PC-9 (cell line): Measurements from ENCODE around the gene RIPOR1. TPM values are rescaled to one million over a fixed set of nuclear protein-coding genes. Genes with fewer than 3 reads are reported as not detected.

Experiments
- Bru-seq: library from RNA; stranded (reverse); fragments of 400-500 nt; gene quantifications from one replicate; lab custom pipeline; 2021; lab: Mats Ljungman, UMichigan
- BruChase-seq, 2 experiments: library from RNA; stranded (reverse); fragments of 400-500 nt; gene quantifications; one replicate each; lab custom pipeline; 2021; lab: Mats Ljungman, UMichigan
- BruUV-seq: library from RNA; stranded (reverse); fragments of 400-500 nt; replicated peaks from 2 replicates; lab custom pipeline; 2021; lab: Mats Ljungman, UMichigan
- CTCF ChIA-PET: fragments of 300-600 bp; sonication (Branson Sonifier 250); formaldehyde crosslinking; loops from one replicate; lab custom pipeline; 2022; ENCODE audit warnings: antibody characterized with exemption; lab: Charles Lee
- POLR2A ChIA-PET: fragments of 300-600 bp; sonication (Branson Sonifier 250); formaldehyde crosslinking; loops from one replicate; lab custom pipeline; 2022; ENCODE audit warnings: antibody characterized with exemption; ENCODE audit not compliant: unreplicated experiment; lab: Charles Lee
- DNase-seq, 2 experiments: peaks; one replicate each; pipeline versions ENCODE4 v3.0.0 to v3.0.0-alpha.2; 2015 to 2022; ENCODE audit warnings: mixed read lengths in 1 of 2
- H2AFZ ChIP-seq: fragments of 200-600 bp; sonication (generic); 2 replicates; pipeline ENCODE4 v1.8.1; 2017; ENCODE audit warnings: antibody characterized with exemption
- H3F3A ChIP-seq: fragments of 200-600 bp; sonication (generic); 2 replicates; pipeline ENCODE4 v1.8.1; 2017; ENCODE audit warnings: antibody characterized with exemption, mild to moderate bottlenecking, low read depth; ENCODE audit not compliant: insufficient read depth
- H3K27ac ChIP-seq: fragments of 200-600 bp; sonication (generic); 2 replicates; pipeline ENCODE4 v1.6.1; 2016; ENCODE audit warnings: mixed run types
- H3K27me3 ChIP-seq: fragments of 200-600 bp; sonication (generic); 2 replicates; pipeline ENCODE4 v1.6.1; 2016; ENCODE audit warnings: low read depth, mixed run types; ENCODE audit not compliant: insufficient read depth
- H3K36me3 ChIP-seq: fragments of 200-600 bp; sonication (generic); 2 replicates; pipeline ENCODE4 v1.6.1; 2016; ENCODE audit warnings: low read depth, mixed run types
- H3K4me1 ChIP-seq: fragments of 200-600 bp; sonication (generic); replicated peaks from 2 replicates; pipeline ENCODE4 v1.6.1; 2016; ENCODE audit warnings: mixed run types; ENCODE audit not compliant: insufficient read depth
- H3K4me2 ChIP-seq: fragments of 200-600 bp; sonication (generic); 2 replicates; pipeline ENCODE4 v1.6.1; 2017; ENCODE audit warnings: mixed run types
- H3K4me3 ChIP-seq: fragments of 200-600 bp; sonication (generic); 2 replicates; pipeline ENCODE4 v1.6.1; 2016; ENCODE audit warnings: mixed run types
- H3K79me2 ChIP-seq: fragments of 200-600 bp; sonication (generic); 2 replicates; pipeline ENCODE4 v1.6.1; 2017; ENCODE audit warnings: low read depth, mixed run types
- H3K9me2 ChIP-seq: fragments of 200-600 bp; sonication (generic); 2 replicates; pipeline ENCODE4 v1.8.1; 2017; ENCODE audit warnings: mild to moderate bottlenecking; ENCODE audit not compliant: insufficient read depth
- H3K9me3 ChIP-seq: fragments of 200-600 bp; sonication (generic); 2 replicates; pipeline ENCODE4 v1.8.1; 2016; ENCODE audit warnings: low read depth; ENCODE audit not compliant: insufficient read depth
- H4K20me1 ChIP-seq: fragments of 200-600 bp; sonication (generic); 2 replicates; pipeline ENCODE4 v1.8.1; 2017; ENCODE audit not compliant: insufficient read depth
- EZH2 ChIP-seq: fragments of 200-600 bp; sonication (generic); IDR thresholded peaks from 2 replicates; pipeline ENCODE4 v1.8.0; 2017; ENCODE audit warnings: antibody characterized with exemption, low read depth
- intact Hi-C: fragments of 100-400 bp; cut with micrococcal nuclease; formaldehyde crosslinking; loops from one replicate; pipeline ENCODE4 v1.10.0; 2022; ENCODE audit not compliant: unreplicated experiment
- long read RNA-seq: library from polyadenylated mRNA; stranded (forward); transcript quantifications from one replicate; pipeline ENCODE4 v2.0.0, GENCODE V29; 2022
- total RNA-seq: library from RNA; stranded (reverse); gene quantifications from 2 replicates; pipeline ENCODE4 v1.2.3, GENCODE V29; 2021
- TF ChIP-seq, protein P1 (sequence below): fragments of 200-600 bp; sonication (generic); conservative IDR thresholded peaks from 2 replicates; pipeline ENCODE4 v1.6.1; 2017; ENCODE audit warnings: mixed run types, antibody characterized with exemption, mild to moderate bottlenecking, moderate library complexity

The RIPOR1 gene, protein sequence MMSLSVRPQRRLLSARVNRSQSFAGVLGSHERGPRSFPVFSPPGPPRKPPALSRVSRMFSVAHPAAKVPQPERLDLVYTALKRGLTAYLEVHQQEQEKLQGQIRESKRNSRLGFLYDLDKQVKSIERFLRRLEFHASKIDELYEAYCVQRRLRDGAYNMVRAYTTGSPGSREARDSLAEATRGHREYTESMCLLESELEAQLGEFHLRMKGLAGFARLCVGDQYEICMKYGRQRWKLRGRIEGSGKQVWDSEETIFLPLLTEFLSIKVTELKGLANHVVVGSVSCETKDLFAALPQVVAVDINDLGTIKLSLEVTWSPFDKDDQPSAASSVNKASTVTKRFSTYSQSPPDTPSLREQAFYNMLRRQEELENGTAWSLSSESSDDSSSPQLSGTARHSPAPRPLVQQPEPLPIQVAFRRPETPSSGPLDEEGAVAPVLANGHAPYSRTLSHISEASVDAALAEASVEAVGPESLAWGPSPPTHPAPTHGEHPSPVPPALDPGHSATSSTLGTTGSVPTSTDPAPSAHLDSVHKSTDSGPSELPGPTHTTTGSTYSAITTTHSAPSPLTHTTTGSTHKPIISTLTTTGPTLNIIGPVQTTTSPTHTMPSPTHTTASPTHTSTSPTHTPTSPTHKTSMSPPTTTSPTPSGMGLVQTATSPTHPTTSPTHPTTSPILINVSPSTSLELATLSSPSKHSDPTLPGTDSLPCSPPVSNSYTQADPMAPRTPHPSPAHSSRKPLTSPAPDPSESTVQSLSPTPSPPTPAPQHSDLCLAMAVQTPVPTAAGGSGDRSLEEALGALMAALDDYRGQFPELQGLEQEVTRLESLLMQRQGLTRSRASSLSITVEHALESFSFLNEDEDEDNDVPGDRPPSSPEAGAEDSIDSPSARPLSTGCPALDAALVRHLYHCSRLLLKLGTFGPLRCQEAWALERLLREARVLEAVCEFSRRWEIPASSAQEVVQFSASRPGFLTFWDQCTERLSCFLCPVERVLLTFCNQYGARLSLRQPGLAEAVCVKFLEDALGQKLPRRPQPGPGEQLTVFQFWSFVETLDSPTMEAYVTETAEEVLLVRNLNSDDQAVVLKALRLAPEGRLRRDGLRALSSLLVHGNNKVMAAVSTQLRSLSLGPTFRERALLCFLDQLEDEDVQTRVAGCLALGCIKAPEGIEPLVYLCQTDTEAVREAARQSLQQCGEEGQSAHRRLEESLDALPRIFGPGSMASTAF
- 76.7 and 113 TPM in 2 replicates for total RNA-seq
- Bru-seq, nascent RNA, result percentile 58 among the genes with signal in this experiment
- percentile 78 among the genes with signal in this experiment for BruChase-seq, experiment 1, labeled RNA remaining after a 2-hour chase
- percentile 86 among the genes with signal in this experiment for BruChase-seq, experiment 2, labeled RNA remaining after a 6-hour chase
- long read RNA-seq, full-length matches to known transcripts, result 5 of 24 reads
- long read RNA-seq, partial matches to known transcripts, result 10 of 24 reads
- long read RNA-seq, other reads (novel, unspliced or antisense), result 9 of 24 reads

DNA sequence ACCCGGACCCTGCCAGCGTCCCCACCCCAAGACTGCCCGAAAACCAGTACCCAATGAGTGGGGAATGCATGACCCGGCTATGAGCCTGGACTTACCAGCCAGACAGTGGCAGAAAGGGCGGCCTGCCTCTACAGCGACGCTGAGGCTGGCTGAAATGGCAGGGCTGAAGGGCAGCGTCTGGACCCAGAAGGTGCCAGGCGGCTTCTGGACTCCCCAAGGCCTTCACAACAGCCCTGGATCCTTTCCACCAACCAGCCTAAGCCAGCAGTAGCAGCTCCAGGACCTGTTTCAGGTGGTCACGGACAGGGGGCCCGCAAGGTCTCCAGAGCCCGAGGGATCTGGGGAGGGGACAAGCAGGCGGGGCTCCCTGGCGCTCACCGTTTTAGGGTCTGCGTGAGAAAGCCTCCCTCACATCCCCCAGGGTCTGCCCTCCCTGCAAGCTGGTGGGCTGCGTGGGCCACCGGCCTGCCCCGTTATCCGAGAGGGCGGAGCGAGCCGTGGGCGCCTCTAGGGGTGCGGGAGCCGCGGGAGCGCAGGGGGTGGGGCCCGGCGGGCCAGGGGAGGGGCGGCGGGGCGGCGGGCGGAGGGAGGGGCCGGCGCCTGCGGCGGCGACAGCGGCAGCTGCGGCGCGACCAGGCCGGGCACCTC lies at the start of gene RIPOR1:
RIPOR1 (plus strand) TSS at position 608 of the 648 bp plus-strand sequence. CDS start 9,618 bp downstream, outside the sequence.
- intact Hi-C loops, result no loop called here
- Histone ChIP-seq H3K4me2 (peak within 1 kb of the TSS; percentile 92), H4K20me1 (peaks cover 3% of the 10 kb centered on the region; the same call in 1 of the 2 replicates), H3K79me2 (peaks cover 35% of the 10 kb centered on the region), H3K9me3 (no peaks in the 10 kb centered on the region), H3K36me3 (no peaks in the 10 kb centered on the region), H3K4me1 (peaks cover 48% of the 10 kb centered on the region), H3K27me3 (no peaks in the 10 kb centered on the region), H2AFZ (peak within 1 kb of the TSS; percentile 79), H3K27ac (no peak within 1 kb of the TSS), H3K9me2 (no peaks in the 10 kb centered on the region), H3K4me3 (peak within 1 kb of the TSS; percentile 91), H3F3A (peaks cover 49% of the 10 kb centered on the region)
- BruUV-seq, result no TSS peak
- POLR2A ChIA-PET, result no interaction called here
- DNase-seq, result peak in 1 of 2 experiments; percentile 54
- TF ChIP-seq, protein P1, sequence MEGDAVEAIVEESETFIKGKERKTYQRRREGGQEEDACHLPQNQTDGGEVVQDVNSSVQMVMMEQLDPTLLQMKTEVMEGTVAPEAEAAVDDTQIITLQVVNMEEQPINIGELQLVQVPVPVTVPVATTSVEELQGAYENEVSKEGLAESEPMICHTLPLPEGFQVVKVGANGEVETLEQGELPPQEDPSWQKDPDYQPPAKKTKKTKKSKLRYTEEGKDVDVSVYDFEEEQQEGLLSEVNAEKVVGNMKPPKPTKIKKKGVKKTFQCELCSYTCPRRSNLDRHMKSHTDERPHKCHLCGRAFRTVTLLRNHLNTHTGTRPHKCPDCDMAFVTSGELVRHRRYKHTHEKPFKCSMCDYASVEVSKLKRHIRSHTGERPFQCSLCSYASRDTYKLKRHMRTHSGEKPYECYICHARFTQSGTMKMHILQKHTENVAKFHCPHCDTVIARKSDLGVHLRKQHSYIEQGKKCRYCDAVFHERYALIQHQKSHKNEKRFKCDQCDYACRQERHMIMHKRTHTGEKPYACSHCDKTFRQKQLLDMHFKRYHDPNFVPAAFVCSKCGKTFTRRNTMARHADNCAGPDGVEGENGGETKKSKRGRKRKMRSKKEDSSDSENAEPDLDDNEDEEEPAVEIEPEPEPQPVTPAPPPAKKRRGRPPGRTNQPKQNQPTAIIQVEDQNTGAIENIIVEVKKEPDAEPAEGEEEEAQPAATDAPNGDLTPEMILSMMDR, result no peak
- no peak for TF ChIP-seq EZH2
- CTCF ChIA-PET, result interaction anchor here (0.6 kb wide), 1 partner anchor 15 kb away, joined by 3 read pairs; no protein-coding TSS in a partner anchor

DNA sequence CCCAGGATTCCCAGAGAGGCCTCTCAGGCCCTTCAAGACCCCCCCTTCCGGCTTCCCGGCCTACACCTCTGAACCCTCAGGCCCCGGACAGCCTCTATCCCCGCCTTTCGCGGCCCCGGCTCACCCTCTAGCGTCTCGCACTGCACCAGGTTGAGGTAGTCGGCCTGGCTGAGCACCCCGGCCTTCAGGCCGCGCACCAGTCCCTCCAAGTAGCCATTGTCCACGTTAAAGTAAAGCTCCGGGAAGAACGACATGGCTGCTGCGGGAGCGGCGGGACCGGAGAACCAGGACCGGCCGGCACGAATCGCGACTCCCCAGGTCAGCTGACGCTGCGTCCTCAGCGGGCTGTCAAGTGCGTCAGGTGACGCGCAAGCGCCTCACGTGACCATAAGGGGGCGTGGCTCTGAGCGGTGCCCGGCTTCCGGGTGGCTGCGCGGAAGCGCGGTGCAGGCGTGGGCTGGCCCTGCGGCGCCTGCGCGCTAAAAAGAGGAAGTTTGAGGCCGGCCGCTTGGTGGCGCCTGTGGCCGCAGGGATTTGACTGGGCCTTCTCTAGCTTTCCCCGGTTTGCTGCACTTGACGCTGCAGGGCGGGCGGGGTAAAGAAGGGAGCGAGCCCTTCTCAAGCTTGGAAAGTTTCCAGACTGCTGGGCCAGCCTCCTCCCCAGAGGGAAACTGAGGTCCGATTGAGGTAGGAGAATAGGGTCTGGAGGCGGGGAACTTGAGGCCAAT lies 47.6 kb upstream of the RIPOR1 start, which contains the start of gene ATP6V0D1:
ATP6V0D1 (minus strand) TSS at position 325 of the 728 bp plus-strand sequence; CDS start at position 254, 71 bp downstream.
- Histone ChIP-seq H4K20me1 (peaks cover 9% of the 10 kb centered on the region), H3K9me2 (no peaks in the 10 kb centered on the region), H3K27me3 (no peaks in the 10 kb centered on the region), H3K4me3 (peak within 1 kb of the TSS; percentile 71), H3K36me3 (no peaks in the 10 kb centered on the region), H3K27ac (peak within 1 kb of the TSS; percentile 31), H2AFZ (peak within 1 kb of the TSS; percentile 93), H3K4me1 (peaks cover 14% of the 10 kb centered on the region), H3F3A (peaks cover 8% of the 10 kb centered on the region; the same call in 1 of the 2 replicates), H3K79me2 (peaks cover 49% of the 10 kb centered on the region), H3K9me3 (no peaks in the 10 kb centered on the region), H3K4me2 (peak within 1 kb of the TSS; percentile 97)
- BruUV-seq, result no TSS peak
- POLR2A ChIA-PET, result interaction anchor here (0.7 to 0.8 kb wide), 2 partner anchors 50 to 170 kb away, joined by 4 to 11 read pairs; partner anchors contain the start of gene HSD11B2
- peak; percentile 92 to 98 for DNase-seq
- TF ChIP-seq, protein P1, result peak; percentile 81
- no peak for TF ChIP-seq EZH2
- intact Hi-C loops, result loop anchor here (10.0 kb wide), 1 partner anchor 84 kb away; the partner anchor contains the start of gene CTCF
- CTCF ChIA-PET, result interaction anchor here (0.6 to 2.3 kb wide), 6 partner anchors 19 to 304 kb away, joined by 3 to 17 read pairs (median 5); no protein-coding TSS in a partner anchor
